ENCODE measurements around the gene EXOC6B. TPM values are rescaled to one million over a fixed set of nuclear protein-coding genes. Genes with fewer than 3 reads are reported as not detected.

Gene EXOC6B
- total RNA-seq, 1 experiment from 2014 or later = 34.3 TPM

DNA sequence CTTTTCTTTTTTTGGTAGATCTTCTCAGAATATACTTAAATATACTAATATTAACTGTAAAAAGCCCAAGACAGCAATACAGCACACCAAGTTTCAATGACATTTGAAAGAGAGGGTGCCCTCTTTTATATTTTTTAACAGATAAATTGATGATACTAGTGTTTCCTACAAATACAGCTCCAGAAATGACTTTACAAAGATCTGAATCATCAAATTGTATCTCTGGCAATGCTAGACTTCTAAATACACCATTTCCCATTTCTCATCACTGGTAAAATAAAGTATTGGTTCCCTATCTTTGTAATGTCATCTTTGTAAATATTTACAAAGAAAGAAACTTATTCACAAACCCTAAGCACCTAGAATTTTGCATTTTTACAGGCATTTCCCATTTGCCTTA lies 281.3 kb downstream of the EXOC6B start:
- no peaks in the 10 kb centered on the region for H3K36me3 ChIP-seq (ENCODE audit: low read depth)
- TF ChIP-seq, protein P1, sequence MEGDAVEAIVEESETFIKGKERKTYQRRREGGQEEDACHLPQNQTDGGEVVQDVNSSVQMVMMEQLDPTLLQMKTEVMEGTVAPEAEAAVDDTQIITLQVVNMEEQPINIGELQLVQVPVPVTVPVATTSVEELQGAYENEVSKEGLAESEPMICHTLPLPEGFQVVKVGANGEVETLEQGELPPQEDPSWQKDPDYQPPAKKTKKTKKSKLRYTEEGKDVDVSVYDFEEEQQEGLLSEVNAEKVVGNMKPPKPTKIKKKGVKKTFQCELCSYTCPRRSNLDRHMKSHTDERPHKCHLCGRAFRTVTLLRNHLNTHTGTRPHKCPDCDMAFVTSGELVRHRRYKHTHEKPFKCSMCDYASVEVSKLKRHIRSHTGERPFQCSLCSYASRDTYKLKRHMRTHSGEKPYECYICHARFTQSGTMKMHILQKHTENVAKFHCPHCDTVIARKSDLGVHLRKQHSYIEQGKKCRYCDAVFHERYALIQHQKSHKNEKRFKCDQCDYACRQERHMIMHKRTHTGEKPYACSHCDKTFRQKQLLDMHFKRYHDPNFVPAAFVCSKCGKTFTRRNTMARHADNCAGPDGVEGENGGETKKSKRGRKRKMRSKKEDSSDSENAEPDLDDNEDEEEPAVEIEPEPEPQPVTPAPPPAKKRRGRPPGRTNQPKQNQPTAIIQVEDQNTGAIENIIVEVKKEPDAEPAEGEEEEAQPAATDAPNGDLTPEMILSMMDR (conservative IDR thresholded peaks at IDR 0.05) = no peak
- TF ChIP-seq EZH2 (IDR thresholded peaks at IDR 0.05; ENCODE audit: low read depth) = no peak
- no peak for DNase-seq
- H3K79me2 ChIP-seq (ENCODE audit: low read depth) = no peaks in the 10 kb centered on the region
- ChIA-PET POLR2A (ENCODE audit: unreplicated experiment) (no interaction called here), CTCF (no interaction called here)
- H3K27me3 ChIP-seq (ENCODE audit: insufficient read depth, low read depth) = no peaks in the 10 kb centered on the region
- H3K27ac ChIP-seq = no peak overlapping the region
- no peaks in the 10 kb centered on the region for H3K9me2 ChIP-seq (ENCODE audit: insufficient read depth)
- intact Hi-C loops (cut with micrococcal nuclease; ENCODE audit: unreplicated experiment) = no loop called here
- no peak overlapping the region for H3K4me2 ChIP-seq
- BruUV-seq (replicated peaks) = no TSS peak
- no peaks in the 10 kb centered on the region for H3F3A ChIP-seq (ENCODE audit: insufficient read depth, low read depth)
- H2AFZ ChIP-seq = no peak overlapping the region
- H3K4me3 ChIP-seq = no peak overlapping the region
- no peaks in the 10 kb centered on the region for H3K9me3 ChIP-seq (ENCODE audit: insufficient read depth, low read depth)
- no peaks in the 10 kb centered on the region for H4K20me1 ChIP-seq (ENCODE audit: insufficient read depth)
- peaks cover 27% of the 10 kb centered on the region for H3K4me1 ChIP-seq (replicated peaks; ENCODE audit: insufficient read depth)

DNA sequence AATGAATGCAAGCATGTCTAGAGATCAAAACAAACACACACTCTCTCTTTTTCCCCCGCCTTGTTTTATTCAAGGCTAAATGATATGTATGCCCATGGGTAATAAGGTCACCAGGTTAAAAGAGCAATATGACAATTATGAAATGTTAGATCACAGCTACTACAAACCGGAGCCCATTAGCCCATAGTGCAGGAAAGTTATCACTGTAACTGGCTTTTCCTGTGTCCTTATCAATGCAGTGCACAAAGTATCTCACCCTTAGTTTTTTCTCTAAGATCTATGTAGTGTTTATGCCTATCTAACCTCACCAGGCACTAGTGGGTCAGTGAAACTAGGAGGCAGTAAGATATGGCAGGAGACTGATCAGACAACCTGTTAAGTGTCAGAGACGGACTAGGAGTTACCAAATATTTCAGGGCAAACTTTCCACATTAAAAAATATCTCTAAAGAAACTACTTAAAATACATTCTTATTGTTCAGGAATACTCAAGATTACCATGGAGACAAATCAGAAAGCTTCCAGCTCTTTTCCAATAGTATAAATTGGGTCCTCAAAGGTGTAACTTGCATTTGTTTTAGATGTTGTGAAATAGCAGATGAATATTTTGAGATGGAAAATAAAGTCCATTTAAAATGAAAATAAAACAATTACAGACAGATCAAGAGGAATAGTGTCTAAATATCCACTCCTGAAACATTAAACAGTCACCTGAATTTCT lies 282.2 kb downstream of the EXOC6B start:
- BruUV-seq (replicated peaks) = no TSS peak
- no peaks in the 10 kb centered on the region for H4K20me1 ChIP-seq (ENCODE audit: insufficient read depth)
- H2AFZ ChIP-seq = no peak overlapping the region
- H3K27ac ChIP-seq = no peak overlapping the region
- H3K9me2 ChIP-seq (ENCODE audit: insufficient read depth) = no peaks in the 10 kb centered on the region
- POLR2A ChIA-PET (ENCODE audit: unreplicated experiment) = no interaction called here
- no peak for DNase-seq
- H3K79me2 ChIP-seq (ENCODE audit: low read depth) = no peaks in the 10 kb centered on the region
- no peaks in the 10 kb centered on the region for H3K9me3 ChIP-seq (ENCODE audit: insufficient read depth, low read depth)
- H3K27me3 ChIP-seq (ENCODE audit: insufficient read depth, low read depth) = no peaks in the 10 kb centered on the region
- TF ChIP-seq, protein P1 (conservative IDR thresholded peaks at IDR 0.05) = no peak
- no peak for TF ChIP-seq EZH2 (IDR thresholded peaks at IDR 0.05; ENCODE audit: low read depth)
- CTCF ChIA-PET = no interaction called here
- H3K36me3 ChIP-seq (ENCODE audit: low read depth) = no peaks in the 10 kb centered on the region
- intact Hi-C loops (cut with micrococcal nuclease; ENCODE audit: unreplicated experiment) = no loop called here
- no peak overlapping the region for H3K4me3 ChIP-seq
- H3F3A ChIP-seq (ENCODE audit: insufficient read depth, low read depth) = no peaks in the 10 kb centered on the region
- peaks cover 26% of the 10 kb centered on the region for H3K4me1 ChIP-seq (replicated peaks; ENCODE audit: insufficient read depth)
- H3K4me2 ChIP-seq = no peak overlapping the region

DNA sequence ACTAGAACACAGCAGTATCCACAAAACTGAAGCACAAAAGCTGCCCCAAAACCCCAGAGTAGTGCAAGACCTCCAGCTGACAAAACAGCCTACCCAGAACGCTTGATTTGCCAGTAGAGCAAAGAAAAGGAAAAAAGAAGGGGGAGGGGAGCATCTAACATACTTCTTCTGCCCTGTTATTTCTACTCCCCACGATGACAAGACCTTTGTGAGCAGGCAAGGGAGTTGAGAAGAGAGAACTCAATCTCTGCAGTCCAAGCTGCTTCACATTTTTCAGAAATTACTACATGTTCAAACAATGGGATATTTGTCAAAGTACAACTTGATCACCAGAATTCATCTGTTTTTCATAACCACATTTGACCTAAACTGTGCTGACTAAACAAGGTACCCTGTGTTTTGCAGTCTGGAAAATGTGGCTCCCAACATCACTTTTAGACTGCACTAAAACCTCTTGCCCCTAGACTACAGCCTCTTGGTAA lies 286.7 kb downstream of the EXOC6B start:
- H3K4me1 ChIP-seq (replicated peaks; ENCODE audit: insufficient read depth) = 0 out of 2 replicates have a peak, but pooled peaks cover 3% of the 10 kb centered on the region
- intact Hi-C loops (cut with micrococcal nuclease; ENCODE audit: unreplicated experiment) = no loop called here
- no peak overlapping the region for H3K4me2 ChIP-seq
- POLR2A ChIA-PET (ENCODE audit: unreplicated experiment) = no interaction called here
- no peaks in the 10 kb centered on the region for H4K20me1 ChIP-seq (ENCODE audit: insufficient read depth)
- H3K9me3 ChIP-seq (ENCODE audit: insufficient read depth, low read depth) = no peaks in the 10 kb centered on the region
- no peak for TF ChIP-seq EZH2 (IDR thresholded peaks at IDR 0.05; ENCODE audit: low read depth)
- TF ChIP-seq, protein P1 (conservative IDR thresholded peaks at IDR 0.05) = no peak
- no peak overlapping the region for H2AFZ ChIP-seq
- no peaks in the 10 kb centered on the region for H3K36me3 ChIP-seq (ENCODE audit: low read depth)
- H3F3A ChIP-seq (ENCODE audit: insufficient read depth, low read depth) = no peaks in the 10 kb centered on the region
- H3K9me2 ChIP-seq (ENCODE audit: insufficient read depth) = no peaks in the 10 kb centered on the region
- CTCF ChIA-PET = no interaction called here
- H3K27me3 ChIP-seq (ENCODE audit: insufficient read depth, low read depth) = no peaks in the 10 kb centered on the region
- no peak overlapping the region for H3K4me3 ChIP-seq
- no peak overlapping the region for H3K27ac ChIP-seq
- no peak for DNase-seq
- no TSS peak for BruUV-seq (replicated peaks)
- no peaks in the 10 kb centered on the region for H3K79me2 ChIP-seq (ENCODE audit: low read depth)
